ENCODE data around the gene FOXL2. TPM values are rescaled to one million over a fixed set of nuclear protein-coding genes. Genes with fewer than 3 reads are reported as not detected.

The FOXL2 gene
- total RNA-seq, 1 donor from 2014 or later = not detected

GRCh38 chr3:138971766-138972320 is 24.9 kb upstream of the FOXL2 start:
- Histone ChIP-seq H3K79me2 (ENCODE audit: low read depth) (no peaks in the 10 kb centered on the region), H3K27ac (no peak overlapping the region), H2AFZ (replicated peaks) (no peak overlapping the region), H3K9ac (no peak overlapping the region), H4K20me1 (ENCODE audit: low read depth) (no peaks in the 10 kb centered on the region), H3K36me3 (no peaks in the 10 kb centered on the region), H3F3A (ENCODE audit: low read depth) (no peaks in the 10 kb centered on the region), H3K4me2 (no peak overlapping the region), H3K4me1 (peaks cover 11% of the 10 kb centered on the region), H3K9me3 (ENCODE audit: low read depth) (no peaks in the 10 kb centered on the region), H3K4me3 (no peak overlapping the region), H3K27me3 (peaks cover 6% of the 10 kb centered on the region)
- TF ChIP-seq CTCF (IDR thresholded peaks at IDR 0.05) (no peak), EZH2phosphoT487 (IDR thresholded peaks at IDR 0.05) (no peak), EZH2 (IDR thresholded peaks at IDR 0.05) (no peak)
- Mint-ChIP-seq H3K9me3 (no peaks in the 10 kb centered on the region), H3K27ac (no peak overlapping the region), H3K4me3 (no peak overlapping the region), H3K27me3 (ENCODE audit: insufficient read depth, low read depth) (peaks cover 8% of the 10 kb centered on the region), H3K4me1 (peaks cover 5% of the 10 kb centered on the region), H3K36me3 (no peaks in the 10 kb centered on the region)
- no peak for DNase-seq (ENCODE audit: low spot score)

- no peak overlapping the region for H3K4me3 Mint-ChIP-seq
- no peaks in the 10 kb centered on the region for H3K4me1 Mint-ChIP-seq
- H3K36me3 ChIP-seq = no peaks in the 10 kb centered on the region
- H4K20me1 ChIP-seq (ENCODE audit: low read depth) = no peaks in the 10 kb centered on the region
- DNase-seq (ENCODE audit: low spot score) = no peak
- H3K4me3 ChIP-seq = no peak overlapping the region
- H3K79me2 ChIP-seq (ENCODE audit: low read depth) = no peaks in the 10 kb centered on the region
- H3K27me3 Mint-ChIP-seq (ENCODE audit: insufficient read depth, low read depth) = peaks cover 13% of the 10 kb centered on the region
- H3K9ac ChIP-seq = no peak overlapping the region
- H3K36me3 Mint-ChIP-seq = no peaks in the 10 kb centered on the region
- H3K9me3 Mint-ChIP-seq = peaks cover 9% of the 10 kb centered on the region
- H3K9me3 ChIP-seq (ENCODE audit: low read depth) = peaks cover 14% of the 10 kb centered on the region
- no peak overlapping the region for H3K4me2 ChIP-seq
- H3K27ac ChIP-seq = no peak overlapping the region
- TF ChIP-seq EZH2 (IDR thresholded peaks at IDR 0.05) (no peak), CTCF (IDR thresholded peaks at IDR 0.05) (no peak), EZH2phosphoT487 (IDR thresholded peaks at IDR 0.05) (no peak)
- peaks cover 8% of the 10 kb centered on the region for H3K27me3 ChIP-seq
- no peak overlapping the region for H3K27ac Mint-ChIP-seq
- no peaks in the 10 kb centered on the region for H3F3A ChIP-seq (ENCODE audit: low read depth)
- no peaks in the 10 kb centered on the region for H3K4me1 ChIP-seq
- no peak overlapping the region for H2AFZ ChIP-seq (replicated peaks)
Observed at GRCh38 chr3:138964923-138965322, 18.0 kb upstream of the FOXL2 start.

GRCh38 chr3:138964264-138964663 is 17.3 kb upstream of the FOXL2 start:
- no peak for DNase-seq (ENCODE audit: low spot score)
- Histone ChIP-seq H3K27me3 (peaks cover 11% of the 10 kb centered on the region), H3F3A (ENCODE audit: low read depth) (no peaks in the 10 kb centered on the region), H3K4me3 (no peak overlapping the region), H4K20me1 (ENCODE audit: low read depth) (no peaks in the 10 kb centered on the region), H2AFZ (replicated peaks) (no peak overlapping the region), H3K4me1 (no peaks in the 10 kb centered on the region), H3K4me2 (no peak overlapping the region), H3K79me2 (ENCODE audit: low read depth) (no peaks in the 10 kb centered on the region), H3K9ac (no peak overlapping the region), H3K27ac (no peak overlapping the region), H3K9me3 (ENCODE audit: low read depth) (peaks cover 14% of the 10 kb centered on the region), H3K36me3 (no peaks in the 10 kb centered on the region)
- Mint-ChIP-seq H3K36me3 (no peaks in the 10 kb centered on the region), H3K4me3 (no peak overlapping the region), H3K27me3 (ENCODE audit: insufficient read depth, low read depth) (peaks cover 13% of the 10 kb centered on the region), H3K9me3 (peaks cover 9% of the 10 kb centered on the region), H3K4me1 (no peaks in the 10 kb centered on the region), H3K27ac (no peak overlapping the region)
- no peak for TF ChIP-seq EZH2 (IDR thresholded peaks at IDR 0.05)
- no peak for TF ChIP-seq EZH2phosphoT487 (IDR thresholded peaks at IDR 0.05)
- TF ChIP-seq CTCF (IDR thresholded peaks at IDR 0.05) = no peak

All from neural progenitor cell (in vitro differentiated cells).